ENCODE data around the gene AAMDC.
"Not testable (repeated sequence)": the region's sequence is repeated elsewhere in the genome, so short reads cannot be mapped to it uniquely, and the experiment has no call there.

Gene AAMDC

DNA sequence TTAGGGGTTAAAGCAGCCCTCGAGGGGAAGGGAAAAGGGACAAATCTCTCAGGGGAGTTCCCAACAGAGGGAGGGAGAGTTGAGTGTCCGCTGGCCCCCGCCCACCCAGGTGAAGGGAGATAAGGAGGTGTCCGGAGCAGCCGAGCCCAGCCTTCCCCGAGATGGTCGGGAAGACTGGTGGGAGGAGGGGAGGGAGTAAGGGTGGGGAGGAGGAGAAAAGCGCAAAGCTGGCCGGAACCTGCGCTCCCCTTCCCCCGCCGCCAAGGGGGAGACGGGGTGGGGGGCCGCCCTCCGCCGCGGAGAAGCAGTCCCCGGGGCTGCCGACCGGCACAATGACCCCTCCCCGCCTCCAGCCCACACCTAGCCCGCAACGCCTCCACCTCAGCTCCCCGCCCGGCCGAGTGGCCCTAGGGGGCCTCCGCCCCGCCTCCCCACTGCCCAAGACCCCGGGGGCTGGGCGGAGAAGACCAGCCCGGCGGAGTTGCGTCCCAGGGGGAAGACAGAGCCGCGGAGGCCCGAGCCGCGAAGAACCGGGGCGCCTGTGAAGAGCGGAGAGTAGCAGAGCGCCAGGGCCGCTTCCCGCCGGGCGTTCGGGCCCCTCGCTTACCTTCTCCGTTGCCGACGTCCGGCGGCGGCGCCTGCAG, 901 bp upstream of the AAMDC start:
- FAIRE-seq, result no peak
- TF ChIP-seq, protein P1, sequence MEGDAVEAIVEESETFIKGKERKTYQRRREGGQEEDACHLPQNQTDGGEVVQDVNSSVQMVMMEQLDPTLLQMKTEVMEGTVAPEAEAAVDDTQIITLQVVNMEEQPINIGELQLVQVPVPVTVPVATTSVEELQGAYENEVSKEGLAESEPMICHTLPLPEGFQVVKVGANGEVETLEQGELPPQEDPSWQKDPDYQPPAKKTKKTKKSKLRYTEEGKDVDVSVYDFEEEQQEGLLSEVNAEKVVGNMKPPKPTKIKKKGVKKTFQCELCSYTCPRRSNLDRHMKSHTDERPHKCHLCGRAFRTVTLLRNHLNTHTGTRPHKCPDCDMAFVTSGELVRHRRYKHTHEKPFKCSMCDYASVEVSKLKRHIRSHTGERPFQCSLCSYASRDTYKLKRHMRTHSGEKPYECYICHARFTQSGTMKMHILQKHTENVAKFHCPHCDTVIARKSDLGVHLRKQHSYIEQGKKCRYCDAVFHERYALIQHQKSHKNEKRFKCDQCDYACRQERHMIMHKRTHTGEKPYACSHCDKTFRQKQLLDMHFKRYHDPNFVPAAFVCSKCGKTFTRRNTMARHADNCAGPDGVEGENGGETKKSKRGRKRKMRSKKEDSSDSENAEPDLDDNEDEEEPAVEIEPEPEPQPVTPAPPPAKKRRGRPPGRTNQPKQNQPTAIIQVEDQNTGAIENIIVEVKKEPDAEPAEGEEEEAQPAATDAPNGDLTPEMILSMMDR (IDR thresholded peaks at IDR 0.05; ENCODE audit: insufficient read depth, missing control alignments), result no peak
- DNase-seq (ENCODE audit: insufficient read length, low spot score), result no peak

DNA sequence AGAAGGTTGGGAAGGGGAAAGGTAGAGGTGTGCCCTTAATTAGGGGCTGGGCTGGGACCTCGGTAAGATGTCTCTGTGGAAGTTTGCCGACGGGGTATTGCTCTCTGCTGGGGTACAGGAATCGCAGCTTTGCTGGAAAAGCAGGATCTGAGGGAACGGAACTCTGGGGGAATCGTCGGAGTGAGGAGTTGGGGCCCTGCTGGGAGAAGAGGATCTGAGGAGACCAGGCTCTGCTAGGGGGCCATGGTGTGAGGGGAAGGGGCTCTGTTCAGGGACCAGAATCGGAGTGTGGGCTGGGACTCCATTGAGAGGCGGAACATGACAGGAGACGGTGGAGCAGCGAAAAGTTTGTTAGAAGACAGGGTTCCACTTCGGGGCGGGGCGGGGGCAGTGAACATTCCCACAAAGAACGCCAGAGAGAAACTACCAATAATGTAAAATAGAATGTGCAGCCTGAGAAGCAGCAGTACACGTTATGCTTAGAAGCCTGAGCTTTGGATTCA, 456 bp downstream of the AAMDC start:
- DNase-seq (ENCODE audit: insufficient read length, low spot score) (no peak), FAIRE-seq (no peak)
- TF ChIP-seq, protein P1 (IDR thresholded peaks at IDR 0.05; ENCODE audit: insufficient read depth, missing control alignments), result no peak

DNA sequence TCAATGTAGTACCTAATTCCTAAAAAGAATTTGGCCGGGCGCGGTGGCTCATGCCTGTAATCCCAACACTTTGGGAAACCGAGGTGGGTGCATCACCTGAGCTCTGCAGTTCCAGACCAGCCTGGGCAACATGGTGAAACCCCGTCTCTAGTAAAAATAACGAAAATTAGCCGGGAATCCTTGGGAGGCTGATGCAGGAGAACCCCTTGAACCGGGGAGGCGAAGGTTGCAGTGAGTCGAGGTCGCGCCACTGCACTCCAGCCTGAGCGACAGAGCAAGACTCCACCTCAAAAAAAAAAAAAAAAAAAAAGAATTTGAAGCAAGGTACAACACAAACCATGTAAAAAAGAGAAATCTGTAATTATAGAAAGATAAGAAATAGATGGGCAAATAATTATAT, 1.2 kb downstream of the AAMDC start:
- not testable (repeated sequence) for FAIRE-seq; DNase-seq (ENCODE audit: insufficient read length, low spot score)

DNA sequence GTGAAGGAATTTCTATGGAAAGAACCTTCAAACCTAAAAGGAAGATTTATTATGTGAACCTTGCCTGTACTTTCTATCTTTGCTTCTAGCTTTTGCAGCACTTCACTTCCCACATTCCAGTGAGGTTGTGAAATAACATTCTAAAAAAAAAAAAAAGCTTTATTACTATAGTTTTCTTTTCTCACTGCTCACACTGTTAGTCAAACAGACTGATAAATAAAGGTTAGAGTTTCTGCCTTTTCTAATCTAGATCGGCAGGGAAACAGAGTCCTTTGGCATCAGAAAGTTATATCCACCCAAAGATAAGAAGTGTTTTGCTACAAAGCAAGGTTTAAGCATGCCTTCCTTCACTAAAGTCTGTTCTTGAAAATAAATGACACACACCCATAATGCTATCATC, 2.8 kb downstream of the AAMDC start:
- FAIRE-seq (no peak), DNase-seq (ENCODE audit: insufficient read length, low spot score) (no peak)
- TF ChIP-seq, protein P1 (IDR thresholded peaks at IDR 0.05; ENCODE audit: insufficient read depth, missing control alignments), result no peak

DNA sequence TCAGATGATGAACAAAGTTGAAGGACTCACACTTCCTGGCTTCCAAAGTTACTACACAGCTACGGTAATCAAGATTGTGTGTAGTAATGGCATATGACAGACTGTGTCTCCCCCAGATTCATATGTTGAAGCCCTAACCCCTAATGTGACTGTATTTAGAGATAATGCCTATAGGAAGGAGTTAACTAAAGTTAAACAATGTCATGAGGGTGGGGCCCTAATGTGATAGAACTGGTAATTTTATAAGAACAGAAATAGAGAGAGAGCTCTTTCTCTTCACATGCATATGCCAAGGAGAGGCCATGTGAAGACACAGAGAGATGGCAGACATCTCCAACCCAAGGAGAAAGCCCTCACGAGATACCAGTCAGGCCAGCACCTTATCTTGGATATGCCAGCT, 8.0 kb downstream of the AAMDC start:
- TF ChIP-seq, protein P1 (IDR thresholded peaks at IDR 0.05; ENCODE audit: insufficient read depth, missing control alignments), result no peak
- FAIRE-seq, result no peak

DNA sequence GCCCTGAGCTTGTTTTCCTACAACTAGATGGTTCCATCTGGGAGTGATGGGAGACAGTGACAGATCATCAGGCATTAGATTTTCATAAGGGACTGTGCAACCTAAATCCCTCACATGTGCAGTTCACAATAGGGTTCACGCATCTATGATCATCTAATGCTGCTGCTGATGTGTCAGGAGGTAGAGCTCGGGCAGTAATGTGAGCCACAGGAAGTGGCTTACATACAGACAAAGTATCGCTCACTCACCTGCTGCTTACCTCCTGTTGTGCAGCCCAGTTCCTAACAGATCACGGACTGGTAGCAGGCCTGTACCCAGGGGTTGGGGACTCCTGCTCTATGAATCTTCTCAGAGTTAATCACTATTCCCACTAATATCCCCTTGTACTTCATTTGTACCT, 12.4 kb downstream of the AAMDC start:
- FAIRE-seq, result no peak
- no peak for DNase-seq (ENCODE audit: insufficient read length, low spot score)
- TF ChIP-seq, protein P1 (IDR thresholded peaks at IDR 0.05; ENCODE audit: insufficient read depth, missing control alignments), result no peak

More for the DNA sequence above, 8.0 kb downstream of the AAMDC start:
- no peak for DNase-seq (ENCODE audit: insufficient read length, low spot score)

DNA sequence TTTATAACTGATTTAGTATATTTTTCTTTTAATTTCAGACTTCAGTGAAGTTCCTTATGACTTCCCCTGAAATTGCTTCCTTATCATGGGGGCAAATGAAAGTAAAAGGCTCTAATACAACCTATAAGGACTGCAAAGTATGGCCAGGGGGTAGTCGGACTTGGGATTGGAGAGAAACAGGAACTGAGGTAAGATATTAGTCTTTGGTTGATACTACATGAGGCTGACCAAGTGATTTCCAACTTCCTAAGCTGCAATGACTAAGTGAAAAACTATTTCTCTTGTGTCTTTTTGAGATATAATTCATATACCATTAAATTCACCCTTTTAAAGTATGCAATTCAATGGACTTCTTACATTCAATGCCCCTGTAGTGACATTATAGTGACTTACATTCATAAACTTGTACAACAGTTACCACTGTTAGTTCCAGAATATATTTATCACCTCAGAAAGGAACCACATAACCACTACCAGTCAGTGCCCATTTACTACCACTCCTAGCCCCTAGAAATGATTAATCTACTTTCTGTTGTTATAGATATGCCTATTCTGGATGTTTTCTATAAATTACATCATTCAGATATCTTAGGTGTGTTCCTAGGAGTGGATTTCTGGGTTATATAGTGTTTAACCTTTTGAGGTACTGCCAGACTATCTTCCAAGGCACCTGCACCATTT, 21.6 kb downstream of the AAMDC start:
- DNase-seq (ENCODE audit: insufficient read length, low spot score), result no peak
- TF ChIP-seq, protein P1 (IDR thresholded peaks at IDR 0.05; ENCODE audit: insufficient read depth, missing control alignments), result no peak
- FAIRE-seq, result no peak

DNA sequence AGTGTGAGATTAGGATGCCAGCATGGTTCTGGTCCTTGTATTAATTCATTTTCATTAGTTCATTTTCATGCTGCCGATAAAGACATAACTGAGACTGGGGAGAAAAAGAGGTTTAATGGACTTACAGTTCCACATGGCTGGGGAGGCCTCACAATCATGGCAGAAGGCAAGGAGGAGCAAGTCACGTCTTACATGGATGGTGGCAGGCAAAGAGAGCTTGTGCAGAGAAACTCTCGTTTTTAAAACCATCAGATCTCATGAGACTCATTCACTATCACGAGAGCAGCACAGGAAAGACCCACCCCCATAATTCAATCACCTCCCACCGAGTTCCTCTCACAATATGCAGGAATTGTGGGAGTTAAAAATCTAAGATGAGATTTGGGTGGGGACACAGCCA, 22.8 kb downstream of the AAMDC start:
- DNase-seq (ENCODE audit: insufficient read length, low spot score); FAIRE-seq: not testable (repeated sequence)

Measured in D721Med (cell line).